D341Med (cell line): Measurements from ENCODE around the gene REEP3.
"Not testable (repeated sequence)": the region's sequence is repeated elsewhere in the genome, so short reads cannot be mapped to it uniquely, and the experiment has no call there.

Experiments
- DNase-seq: peaks from one replicate; pipeline ENCODE4 v3.0.0; 2012; ENCODE audit warnings: low spot score

REEP3 gene

GRCh38 chr10:63520500-63521415 is at the start of gene REEP3:
REEP3 (plus strand) TSS chr10:63521401; CDS start chr10:63521546, 145 bp downstream.
- DNase-seq: peak; percentile 81

- no peak for DNase-seq
Measured at GRCh38 chr10:63474488-63474887, 46.7 kb upstream of the REEP3 start.

GRCh38 chr10:63477927-63478326 is 43.3 kb upstream of the REEP3 start:
- DNase-seq: no peak

GRCh38 chr10:63478564-63478963 is 42.6 kb upstream of the REEP3 start:
- no peak for DNase-seq

- DNase-seq: no peak
Measured at GRCh38 chr10:63480237-63480636, 41.0 kb upstream of the REEP3 start.

- no peak for DNase-seq
Measured at GRCh38 chr10:63481815-63482421, 39.3 kb upstream of the REEP3 start.

GRCh38 chr10:63483983-63484382 is 37.2 kb upstream of the REEP3 start:
- DNase-seq: no peak

- DNase-seq: no peak
Measured at GRCh38 chr10:63487990-63488389, 33.2 kb upstream of the REEP3 start.

GRCh38 chr10:63489838-63490237 is 31.4 kb upstream of the REEP3 start:
- no peak for DNase-seq

- no peak for DNase-seq
Measured at GRCh38 chr10:63491588-63492316, 29.4 kb upstream of the REEP3 start.

GRCh38 chr10:63492317-63492690 is 28.9 kb upstream of the REEP3 start:
- not testable (repeated sequence) for DNase-seq

GRCh38 chr10:63493004-63493403 is 28.2 kb upstream of the REEP3 start:
- no peak for DNase-seq

- no peak for DNase-seq
Measured at GRCh38 chr10:63494951-63495350, 26.2 kb upstream of the REEP3 start.

GRCh38 chr10:63496561-63496960 is 24.6 kb upstream of the REEP3 start:
- DNase-seq: no peak

- DNase-seq: no peak
Measured at GRCh38 chr10:63497321-63497720, 23.9 kb upstream of the REEP3 start.

- DNase-seq: no peak
Measured at GRCh38 chr10:63498665-63499064, 22.5 kb upstream of the REEP3 start.

- not testable (repeated sequence) for DNase-seq
Measured at GRCh38 chr10:63500551-63500950, 20.6 kb upstream of the REEP3 start.

GRCh38 chr10:63501954-63502353 is 19.2 kb upstream of the REEP3 start:
- no peak for DNase-seq

- no peak for DNase-seq
Measured at GRCh38 chr10:63502832-63503231, 18.4 kb upstream of the REEP3 start.

GRCh38 chr10:63503395-63503794 is 17.8 kb upstream of the REEP3 start:
- DNase-seq: no peak

- no peak for DNase-seq
Measured at GRCh38 chr10:63504145-63504881, 16.9 kb upstream of the REEP3 start.

GRCh38 chr10:63505562-63505961 is 15.6 kb upstream of the REEP3 start:
- no peak for DNase-seq
